SH-SY5Y (cell line): Measurements from ENCODE around the gene GTF3C1.

Experiments
- GATA2 ChIP-seq: IDR thresholded peaks from 2 replicates; pipeline ENCODE4 v1.6.1; 2011; ENCODE audit warnings: mild to moderate bottlenecking, low read depth, low read length
- GATA3 ChIP-seq: IDR thresholded peaks from 2 replicates; pipeline ENCODE4 v1.6.1; 2011; ENCODE audit warnings: low read depth, mild to moderate bottlenecking, low read length, moderate library complexity

Gene GTF3C1

GRCh38 chr16:27413956-27414355 lies 135.8 kb downstream of the GTF3C1 start:
- no peak for TF ChIP-seq GATA2
- no peak for TF ChIP-seq GATA3

GRCh38 chr16:27410761-27411160 lies 139.0 kb downstream of the GTF3C1 start:
- no peak for TF ChIP-seq GATA3
- TF ChIP-seq GATA2: no peak
